DOHH2 (cell line): ENCODE measurements around the gene KLK4.

Source experiments
- EZH2phosphoT487 ChIP-seq: fragments of 200-600 bp; sonication (generic); IDR thresholded peaks from 2 replicates; pipeline ENCODE4 v1.6.1; 2017; ENCODE audit warnings: borderline replicate concordance, mild to moderate bottlenecking, antibody characterized with exemption, low read length, moderate library complexity, mixed read lengths
- TF ChIP-seq, protein P1 (sequence below): fragments of 200-600 bp; sonication (generic); IDR thresholded peaks from one replicate; pipeline ENCODE4 v1.5.1; 2014; ENCODE audit warnings: antibody characterized with exemption, mild to moderate bottlenecking, low read depth, low read length; ENCODE audit not compliant: poor library complexity, severe bottlenecking

DNA sequence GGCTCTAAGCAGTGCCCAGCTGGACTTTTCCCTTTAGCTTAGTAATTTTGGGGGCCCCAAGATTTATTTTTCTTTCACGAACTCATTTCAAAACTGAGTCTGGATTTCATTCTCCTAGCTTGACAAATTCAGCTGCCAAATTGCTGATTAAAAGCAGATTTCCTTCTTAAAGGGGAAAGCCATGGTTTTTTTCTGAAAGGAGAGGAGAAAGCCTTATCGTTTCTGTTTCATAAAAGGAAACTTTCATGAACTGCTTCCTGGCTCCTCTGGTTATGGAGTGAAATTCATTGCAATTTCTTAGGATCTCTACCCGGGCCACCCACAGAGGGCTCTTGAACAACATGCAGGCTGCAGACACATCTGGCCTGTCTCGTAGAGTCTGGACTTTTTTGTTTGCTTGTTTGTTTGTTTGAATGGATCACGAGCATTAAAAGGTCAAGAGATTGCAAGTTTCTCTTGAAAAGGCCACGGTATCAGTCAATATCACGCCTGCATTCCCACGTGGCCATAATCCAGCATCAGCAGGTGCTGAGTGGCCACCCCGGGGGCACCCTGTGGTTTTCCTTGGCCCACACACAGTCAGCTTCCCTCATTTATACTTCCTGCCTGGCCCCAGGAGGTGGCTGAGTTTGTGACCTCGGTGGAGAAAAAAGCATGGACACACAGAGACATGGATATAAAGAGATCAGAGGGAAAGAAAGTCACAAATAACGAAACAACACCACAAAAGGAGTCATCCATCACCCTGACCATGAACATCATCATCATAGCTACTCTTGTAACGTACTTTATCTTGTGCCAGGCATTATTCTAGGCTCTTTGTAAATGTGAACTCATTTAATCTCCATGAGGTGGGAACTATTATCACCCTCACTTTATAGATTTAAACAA, 10.5 kb upstream of the KLK4 start:
- TF ChIP-seq, protein P1, sequence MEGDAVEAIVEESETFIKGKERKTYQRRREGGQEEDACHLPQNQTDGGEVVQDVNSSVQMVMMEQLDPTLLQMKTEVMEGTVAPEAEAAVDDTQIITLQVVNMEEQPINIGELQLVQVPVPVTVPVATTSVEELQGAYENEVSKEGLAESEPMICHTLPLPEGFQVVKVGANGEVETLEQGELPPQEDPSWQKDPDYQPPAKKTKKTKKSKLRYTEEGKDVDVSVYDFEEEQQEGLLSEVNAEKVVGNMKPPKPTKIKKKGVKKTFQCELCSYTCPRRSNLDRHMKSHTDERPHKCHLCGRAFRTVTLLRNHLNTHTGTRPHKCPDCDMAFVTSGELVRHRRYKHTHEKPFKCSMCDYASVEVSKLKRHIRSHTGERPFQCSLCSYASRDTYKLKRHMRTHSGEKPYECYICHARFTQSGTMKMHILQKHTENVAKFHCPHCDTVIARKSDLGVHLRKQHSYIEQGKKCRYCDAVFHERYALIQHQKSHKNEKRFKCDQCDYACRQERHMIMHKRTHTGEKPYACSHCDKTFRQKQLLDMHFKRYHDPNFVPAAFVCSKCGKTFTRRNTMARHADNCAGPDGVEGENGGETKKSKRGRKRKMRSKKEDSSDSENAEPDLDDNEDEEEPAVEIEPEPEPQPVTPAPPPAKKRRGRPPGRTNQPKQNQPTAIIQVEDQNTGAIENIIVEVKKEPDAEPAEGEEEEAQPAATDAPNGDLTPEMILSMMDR, result no peak
- no peak for TF ChIP-seq EZH2phosphoT487
